Activated B cell treated with CpG ODN at 0.5 μM for 24 hours (primary cell): Measurements from ENCODE around the gene ISM2. TPM values are rescaled to one million over a fixed set of nuclear protein-coding genes. Genes with fewer than 3 reads are reported as not detected.
A peak's percentile ranks its signal among the peaks of the same experiment; 100 is the strongest.

Experiments
- ATAC-seq: fragments of 200-7000 bp; cut with Tn5 transposase; one replicate; pipeline ENCODE4 v1.10.0; 2021; ENCODE audit warnings: low read depth, mild to moderate bottlenecking, moderate library complexity
- CTCF ChIA-PET: fragments of 350-600 bp; sonication (Branson Sonifier 250); formaldehyde crosslinking; loops from one replicate; lab custom pipeline; 2021; ENCODE audit warnings: antibody characterized with exemption; lab: Charles Lee
- POLR2A ChIA-PET: fragments of 350-600 bp; sonication (Branson Sonifier 250); formaldehyde crosslinking; loops from one replicate; lab custom pipeline; 2021; ENCODE audit warnings: antibody characterized with exemption; lab: Charles Lee
- DNase-seq: peaks from one replicate; pipeline ENCODE4 v3.0.0; 2022
- H3K27ac Mint-ChIP-seq: one replicate; pipeline ENCODE4 v1.8.0; 2020; ENCODE audit warnings: mixed read lengths
- H3K27me3 Mint-ChIP-seq: one replicate; pipeline ENCODE4 v1.8.0; 2021; ENCODE audit warnings: mixed read lengths
- H3K36me3 Mint-ChIP-seq: one replicate; pipeline ENCODE4 v1.8.0; 2021; ENCODE audit warnings: low read depth, mixed read lengths
- H3K4me1 Mint-ChIP-seq: one replicate; pipeline ENCODE4 v1.8.0; 2021; ENCODE audit warnings: mixed read lengths
- H3K4me3 Mint-ChIP-seq: one replicate; pipeline ENCODE4 v1.8.0; 2020; ENCODE audit warnings: mild to moderate bottlenecking, mixed read lengths
- H3K9me3 Mint-ChIP-seq: one replicate; pipeline ENCODE4 v1.8.0; 2020; ENCODE audit warnings: mixed read lengths
- intact Hi-C: fragments of 100-400 bp; cut with micrococcal nuclease; formaldehyde crosslinking; loops from one replicate; pipeline ENCODE4 v1.15.1; 2024
- total RNA-seq: library from RNA; stranded (reverse); gene quantifications from 2 replicates; pipeline ENCODE4 v1.2.3, GENCODE V29; 2022
- TF ChIP-seq, protein P1 (sequence below): fragments of 200-600 bp; IDR thresholded peaks from one replicate; pipeline ENCODE4 v1.8.0; 2022; ENCODE audit warnings: antibody characterized with exemption, mild to moderate bottlenecking

The ISM2 gene
- total RNA-seq, 1 donor from 2014 or later, result not detected

DNA sequence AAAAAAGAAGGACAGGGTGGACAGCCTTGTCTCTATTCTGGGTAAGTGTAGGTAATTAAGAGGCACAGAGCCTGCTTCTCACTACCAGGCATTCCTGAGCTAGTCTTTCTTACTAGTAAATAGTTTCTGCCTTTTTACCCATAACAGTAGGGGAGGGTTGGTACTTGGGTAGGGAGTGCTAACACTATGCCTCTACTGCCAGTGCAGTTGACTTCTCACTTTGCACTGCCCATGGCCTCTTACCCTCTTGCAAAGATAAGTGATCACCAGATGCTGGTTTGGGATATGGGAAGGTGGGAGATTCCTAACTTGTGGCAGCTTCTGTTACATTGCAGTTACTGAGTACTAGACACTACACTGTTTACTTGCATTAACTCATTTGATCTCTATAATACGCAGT lies 29.1 kb downstream of the ISM2 start:
- ATAC-seq (no peak), DNase-seq (no peak)
- CTCF ChIA-PET, result no interaction called here
- intact Hi-C loops, result no loop called here
- Mint-ChIP-seq H3K4me3 (no peak overlapping the region), H3K27ac (no peak overlapping the region), H3K27me3 (no peaks in the 10 kb centered on the region), H3K36me3 (peaks cover 49% of the 10 kb centered on the region), H3K4me1 (no peaks in the 10 kb centered on the region), H3K9me3 (no peaks in the 10 kb centered on the region)
- TF ChIP-seq, protein P1, sequence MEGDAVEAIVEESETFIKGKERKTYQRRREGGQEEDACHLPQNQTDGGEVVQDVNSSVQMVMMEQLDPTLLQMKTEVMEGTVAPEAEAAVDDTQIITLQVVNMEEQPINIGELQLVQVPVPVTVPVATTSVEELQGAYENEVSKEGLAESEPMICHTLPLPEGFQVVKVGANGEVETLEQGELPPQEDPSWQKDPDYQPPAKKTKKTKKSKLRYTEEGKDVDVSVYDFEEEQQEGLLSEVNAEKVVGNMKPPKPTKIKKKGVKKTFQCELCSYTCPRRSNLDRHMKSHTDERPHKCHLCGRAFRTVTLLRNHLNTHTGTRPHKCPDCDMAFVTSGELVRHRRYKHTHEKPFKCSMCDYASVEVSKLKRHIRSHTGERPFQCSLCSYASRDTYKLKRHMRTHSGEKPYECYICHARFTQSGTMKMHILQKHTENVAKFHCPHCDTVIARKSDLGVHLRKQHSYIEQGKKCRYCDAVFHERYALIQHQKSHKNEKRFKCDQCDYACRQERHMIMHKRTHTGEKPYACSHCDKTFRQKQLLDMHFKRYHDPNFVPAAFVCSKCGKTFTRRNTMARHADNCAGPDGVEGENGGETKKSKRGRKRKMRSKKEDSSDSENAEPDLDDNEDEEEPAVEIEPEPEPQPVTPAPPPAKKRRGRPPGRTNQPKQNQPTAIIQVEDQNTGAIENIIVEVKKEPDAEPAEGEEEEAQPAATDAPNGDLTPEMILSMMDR, result no peak
- POLR2A ChIA-PET, result interaction anchor here (0.6 kb wide), 1 partner anchor 73 kb away, joined by 4 read pairs; no protein-coding TSS in a partner anchor

DNA sequence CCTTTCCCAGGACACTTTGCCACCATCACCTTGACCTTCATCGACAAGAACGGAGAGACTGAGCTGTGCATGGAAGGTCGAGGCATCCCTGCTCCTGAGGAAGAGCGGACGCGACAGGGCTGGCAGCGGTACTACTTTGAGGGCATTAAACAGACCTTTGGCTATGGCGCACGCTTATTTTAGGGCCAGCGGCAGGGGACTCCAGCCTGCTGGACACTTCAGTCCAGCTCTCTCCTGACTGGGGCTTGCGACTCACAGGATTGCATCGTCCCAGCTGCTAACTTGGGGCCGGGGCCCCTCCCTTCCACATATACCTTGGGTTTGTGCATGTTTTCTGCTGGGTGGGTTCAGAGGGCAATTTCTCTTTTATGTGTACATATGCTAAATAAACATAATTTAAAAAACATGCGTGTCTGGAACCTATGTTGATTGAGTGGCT lies 29.5 kb downstream of the ISM2 start:
- no peaks in the 10 kb centered on the region for H3K27me3 Mint-ChIP-seq
- H3K36me3 Mint-ChIP-seq, result peaks cover 52% of the 10 kb centered on the region
- no peak overlapping the region for H3K27ac Mint-ChIP-seq
- DNase-seq, result no peak
- no peak overlapping the region for H3K4me3 Mint-ChIP-seq
- ChIA-PET POLR2A (interaction anchor here (0.6 kb wide), 1 partner anchor 73 kb away, joined by 4 read pairs; no protein-coding TSS in a partner anchor), CTCF (no interaction called here)
- H3K4me1 Mint-ChIP-seq, result no peaks in the 10 kb centered on the region
- H3K9me3 Mint-ChIP-seq, result no peaks in the 10 kb centered on the region
- intact Hi-C loops, result no loop called here
- TF ChIP-seq, protein P1, result no peak
- no peak for ATAC-seq

DNA sequence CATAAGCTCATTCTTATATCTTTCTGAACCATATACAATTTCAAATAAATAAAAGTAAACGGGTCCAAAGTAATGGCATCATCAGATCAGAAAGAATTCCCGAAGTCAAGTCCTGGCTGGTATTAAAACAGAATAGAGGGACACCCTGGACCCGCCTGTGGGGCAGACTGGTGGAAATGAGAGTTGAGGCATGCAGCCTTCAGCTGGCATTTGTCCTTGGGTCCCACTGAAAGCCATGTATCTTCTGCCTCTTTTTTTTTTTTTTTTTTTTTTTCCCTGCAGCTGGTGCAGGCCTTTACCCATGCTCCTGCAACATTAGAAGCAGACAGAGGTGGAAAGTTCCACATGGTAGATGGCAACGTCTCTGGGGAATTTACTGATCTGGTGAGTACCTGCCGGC lies 30.8 kb downstream of the ISM2 start:
- ATAC-seq, result no peak
- Mint-ChIP-seq H3K36me3 (peaks cover 65% of the 10 kb centered on the region), H3K4me3 (no peak overlapping the region), H3K27ac (no peak overlapping the region), H3K27me3 (no peaks in the 10 kb centered on the region), H3K4me1 (no peaks in the 10 kb centered on the region), H3K9me3 (no peaks in the 10 kb centered on the region)
- ChIA-PET CTCF (no interaction called here), POLR2A (interaction anchor here (0.6 to 1.5 kb wide), 3 partner anchors 9 to 255 kb away, joined by 3 to 7 read pairs (median 3); no protein-coding TSS in a partner anchor)
- TF ChIP-seq, protein P1, result no peak
- intact Hi-C loops, result no loop called here
- no peak for DNase-seq

DNA sequence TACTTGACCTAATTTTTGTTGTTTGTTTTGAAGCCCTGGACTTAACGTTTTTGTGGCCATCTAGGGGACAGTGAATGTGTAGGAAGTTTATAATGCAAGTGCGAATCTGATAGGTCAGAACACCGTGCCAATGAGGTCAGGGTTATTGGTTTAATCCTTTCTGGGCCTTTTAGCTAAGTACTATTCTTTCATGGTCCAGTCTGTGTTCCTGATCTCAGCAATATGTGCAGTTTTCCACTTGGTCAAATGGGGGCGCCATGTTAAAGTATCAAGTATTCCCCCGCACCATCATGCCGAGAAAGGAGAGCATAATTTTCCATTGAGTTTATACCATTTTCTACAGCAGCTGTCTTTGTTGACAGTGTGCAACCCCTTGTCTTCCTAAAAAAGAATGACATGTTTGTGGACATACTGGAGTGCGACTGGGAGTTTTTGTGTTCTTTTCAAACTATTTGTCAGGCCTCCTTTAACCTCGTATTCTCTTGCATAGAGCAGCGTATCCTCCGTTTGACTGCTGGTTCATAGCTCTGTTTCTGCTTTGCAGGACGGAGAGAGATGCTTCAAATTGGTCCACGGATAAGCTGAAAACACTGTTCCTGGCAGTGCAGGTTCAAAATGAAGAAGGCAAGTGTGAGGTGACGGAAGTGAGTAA lies 39.4 kb downstream of the ISM2 start:
- H3K9me3 Mint-ChIP-seq, result no peaks in the 10 kb centered on the region
- peak overlapping the region; percentile 100 for H3K27ac Mint-ChIP-seq
- peaks cover 30% of the 10 kb centered on the region for H3K4me1 Mint-ChIP-seq
- ChIA-PET POLR2A (interaction anchor here (1.6 to 3.5 kb wide), 3 partner anchors 9 to 138 kb away, joined by 7 to 32 read pairs (median 15); partner anchors contain the start of genes GSTZ1, POMT2, SAMD15 and TMED8), CTCF (interaction anchor here (0.8 to 2.3 kb wide), 3 partner anchors 92 to 143 kb away, joined by 4 to 7 read pairs (median 5); no protein-coding TSS in a partner anchor)
- peak overlapping the region; percentile 100 for H3K4me3 Mint-ChIP-seq
- no peak for ATAC-seq
- intact Hi-C loops, result loop anchor here (5.0 to 10.0 kb wide), 2 partner anchors 38 to 1304 kb away; partner anchors contain the start of genes GPATCH2L and ISM2
- no peak for DNase-seq
- TF ChIP-seq, protein P1, result no peak
- H3K27me3 Mint-ChIP-seq, result no peaks in the 10 kb centered on the region
- peaks cover 70% of the 10 kb centered on the region for H3K36me3 Mint-ChIP-seq
